ENCODE results near the gene ACBD4. TPM values are rescaled to one million over a fixed set of nuclear protein-coding genes. Genes with fewer than 3 reads are reported as not detected.

The ACBD4 gene
- total and polyA plus RNA-seq, 2 of the 13 experiments (the other 11 are each of a cell fraction or from before 2014, with no cell fraction given): 16.1 to 26.9 TPM

DNA sequence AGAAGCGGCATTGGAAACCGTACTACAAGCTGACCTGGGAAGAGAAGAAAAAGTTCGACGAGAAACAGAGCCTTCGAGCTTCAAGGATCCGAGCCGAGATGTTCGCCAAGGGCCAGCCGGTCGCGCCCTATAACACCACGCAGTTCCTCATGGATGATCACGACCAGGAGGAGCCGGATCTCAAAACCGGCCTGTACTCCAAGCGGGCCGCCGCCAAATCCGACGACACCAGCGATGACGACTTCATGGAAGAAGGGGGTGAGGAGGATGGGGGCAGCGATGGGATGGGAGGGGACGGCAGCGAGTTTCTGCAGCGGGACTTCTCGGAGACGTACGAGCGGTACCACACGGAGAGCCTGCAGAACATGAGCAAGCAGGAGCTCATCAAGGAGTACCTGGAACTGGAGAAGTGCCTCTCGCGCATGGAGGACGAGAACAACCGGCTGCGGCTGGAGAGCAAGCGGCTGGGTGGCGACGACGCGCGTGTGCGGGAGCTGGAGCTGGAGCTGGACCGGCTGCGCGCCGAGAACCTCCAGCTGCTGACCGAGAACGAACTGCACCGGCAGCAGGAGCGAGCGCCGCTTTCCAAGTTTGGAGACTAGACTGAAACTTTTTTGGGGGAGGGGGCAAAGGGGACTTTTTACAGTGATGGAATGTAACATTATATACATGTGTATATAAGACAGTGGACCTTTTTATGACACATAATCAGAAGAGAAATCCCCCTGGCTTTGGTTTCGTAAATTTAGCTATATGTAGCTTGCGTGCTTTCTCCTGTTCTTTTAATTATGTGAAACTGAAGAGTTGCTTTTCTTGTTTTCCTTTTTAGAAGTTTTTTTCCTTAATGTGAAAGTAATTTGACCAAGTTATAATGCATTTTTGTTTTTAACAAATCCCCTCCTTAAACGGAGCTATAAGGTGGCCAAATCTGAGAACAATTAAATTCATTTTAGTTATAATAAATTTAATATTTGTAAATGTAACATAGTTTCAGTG is 14.5 kb downstream of the ACBD4 start (continued):
- TF ChIP-seq TMF1 (CRISPR knock-in tag; IDR thresholded peaks at IDR 0.05; ENCODE audit: low read depth) (peak; percentile 64; the same call in 1 of the 2 replicates), RNF2 (conservative IDR thresholded peaks at IDR 0.05; ENCODE audit: low read depth) (no peak), NFKB2 (CRISPR knock-in tag; IDR thresholded peaks at IDR 0.05; ENCODE audit: borderline replicate concordance) (peak; percentile 80; the same call in 1 of the 2 replicates), AGO2 (optimal IDR thresholded peaks at IDR 0.05; ENCODE audit: low read depth, low read length) (peak; percentile 89), MXI1 (IDR thresholded peaks at IDR 0.05; ENCODE audit: borderline replicate concordance, low read depth, low read length) (no peak), HNF4G (IDR thresholded peaks at IDR 0.05; ENCODE audit: borderline replicate concordance, low read depth, low read length) (no peak), HNF4G (CRISPR knock-in tag; IDR thresholded peaks at IDR 0.05; ENCODE audit: borderline replicate concordance, low read depth) (no peak), MYC (CRISPR knock-in tag; IDR thresholded peaks at IDR 0.05; ENCODE audit: borderline replicate concordance) (peak; percentile 41; the same call in 1 of the 2 replicates), ZNF136 (CRISPR knock-in tag; IDR thresholded peaks at IDR 0.05; ENCODE audit: low read depth) (peak; percentile 60; the same call in 1 of the 2 replicates), FOXP1 (IDR thresholded peaks at IDR 0.05) (no peak), FOXP1 (CRISPR knock-in tag; IDR thresholded peaks at IDR 0.05) (no peak), RXRB (CRISPR knock-in tag; IDR thresholded peaks at IDR 0.05; ENCODE audit: borderline replicate concordance) (peak; percentile 33; the same call in 1 of the 2 replicates), ZNF709 (CRISPR knock-in tag; IDR thresholded peaks at IDR 0.05) (no peak), ZNF20 (CRISPR knock-in tag; IDR thresholded peaks at IDR 0.05) (no peak), RAD21 (CRISPR knock-in tag; IDR thresholded peaks at IDR 0.05) (no peak), ZSCAN22 (CRISPR knock-in tag; IDR thresholded peaks at IDR 0.05) (no peak), RORA (CRISPR knock-in tag; IDR thresholded peaks at IDR 0.05) (no peak), ZNF44 (CRISPR knock-in tag; IDR thresholded peaks at IDR 0.05) (0 out of 2 replicates have a peak, but pooled peaks have one; percentile 55), ZNF205 (CRISPR knock-in tag; IDR thresholded peaks at IDR 0.05) (no peak), ZNF660 (CRISPR knock-in tag; IDR thresholded peaks at IDR 0.05; ENCODE audit: borderline replicate concordance, low read depth) (no peak), ZNF883 (CRISPR knock-in tag; IDR thresholded peaks at IDR 0.05; ENCODE audit: not compliant biosample characterization) (peak; percentile 56), ZNF782 (CRISPR knock-in tag; IDR thresholded peaks at IDR 0.05; ENCODE audit: borderline replicate concordance) (no peak), SRY (CRISPR knock-in tag; IDR thresholded peaks at IDR 0.05) (no peak; the same call in 1 of the 2 replicates), U2AF1 (optimal IDR thresholded peaks at IDR 0.05; ENCODE audit: low read depth, low read length) (no peak), PAX8 (CRISPR knock-in tag; IDR thresholded peaks at IDR 0.05; ENCODE audit: borderline replicate concordance) (no peak), FLYWCH1 (CRISPR knock-in tag; IDR thresholded peaks at IDR 0.05) (no peak), ZNF235 (CRISPR knock-in tag; IDR thresholded peaks at IDR 0.05; ENCODE audit: borderline replicate concordance) (no peak)
- TF ChIP-seq, protein P1, sequence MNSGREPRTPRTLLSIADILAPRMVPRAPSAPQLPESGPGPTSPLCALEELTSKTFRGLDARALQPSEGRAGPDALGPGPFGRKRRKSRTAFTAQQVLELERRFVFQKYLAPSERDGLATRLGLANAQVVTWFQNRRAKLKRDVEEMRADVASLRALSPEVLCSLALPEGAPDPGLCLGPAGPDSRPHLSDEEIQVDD (CRISPR knock-in tag; IDR thresholded peaks at IDR 0.05; ENCODE audit: borderline replicate concordance): 0 out of 2 replicates have a peak, but pooled peaks have one; percentile 5
- TF ChIP-seq, protein P2, sequence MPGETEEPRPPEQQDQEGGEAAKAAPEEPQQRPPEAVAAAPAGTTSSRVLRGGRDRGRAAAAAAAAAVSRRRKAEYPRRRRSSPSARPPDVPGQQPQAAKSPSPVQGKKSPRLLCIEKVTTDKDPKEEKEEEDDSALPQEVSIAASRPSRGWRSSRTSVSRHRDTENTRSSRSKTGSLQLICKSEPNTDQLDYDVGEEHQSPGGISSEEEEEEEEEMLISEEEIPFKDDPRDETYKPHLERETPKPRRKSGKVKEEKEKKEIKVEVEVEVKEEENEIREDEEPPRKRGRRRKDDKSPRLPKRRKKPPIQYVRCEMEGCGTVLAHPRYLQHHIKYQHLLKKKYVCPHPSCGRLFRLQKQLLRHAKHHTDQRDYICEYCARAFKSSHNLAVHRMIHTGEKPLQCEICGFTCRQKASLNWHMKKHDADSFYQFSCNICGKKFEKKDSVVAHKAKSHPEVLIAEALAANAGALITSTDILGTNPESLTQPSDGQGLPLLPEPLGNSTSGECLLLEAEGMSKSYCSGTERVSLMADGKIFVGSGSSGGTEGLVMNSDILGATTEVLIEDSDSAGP (CRISPR knock-in tag; IDR thresholded peaks at IDR 0.05; ENCODE audit: borderline replicate concordance): peak; percentile 65; the same call in 1 of the 2 replicates
